SK-N-SH (cell line): ENCODE results near the gene CDC14B. TPM values are rescaled to one million over a fixed set of nuclear protein-coding genes. Genes with fewer than 3 reads are reported as not detected.

Source experiments
- CTCF ChIA-PET: fragments of 300-600, 350-600 bp; formaldehyde crosslinking; extraction: SDS; loops from one replicate; lab custom pipeline; 2021; lab: Yijun Ruan, JAX
- POLR2A ChIA-PET: fragments of 350-600 bp; sonication (Branson Sonifier 250); formaldehyde crosslinking; extraction: SDS; loops from one replicate; lab custom pipeline; 2020; ENCODE audit warnings: antibody characterized with exemption, inconsistent platforms; lab: Yijun Ruan, JAX
- DNase-seq: peaks from one replicate; pipeline ENCODE4 v3.0.0; 2012
- H2AFZ ChIP-seq: fragments of 200-600 bp; sonication (generic); 2 replicates; pipeline ENCODE4 v1.8.1; 2016; ENCODE audit warnings: antibody characterized with exemption, mild to moderate bottlenecking, low read depth
- H3F3A ChIP-seq: fragments of 200-600 bp; sonication (generic); replicated peaks from 2 replicates; pipeline ENCODE3; 2016; ENCODE audit warnings: antibody characterized with exemption, mild to moderate bottlenecking; ENCODE audit not compliant: insufficient read depth
- H3K27ac ChIP-seq, 2 experiments: fragments of 200-500 bp in 1 of 2; fragments of 200-600 bp in 1 of 2; sonication (Bioruptor generic) in 1 of 2; sonication (generic), shearing (Covaris generic) in 1 of 2; 2 replicates each; pipeline versions ENCODE4 v1.5.1 to v1.6.1; 2014 to 2016; ENCODE audit warnings: low read depth in 2 of 2, inconsistent platforms in 1 of 2, low read length in 1 of 2, mild to moderate bottlenecking in 1 of 2, mixed read lengths in 1 of 2
- H3K27me3 ChIP-seq: fragments of 200-600 bp; sonication (generic), shearing (Covaris generic); 2 replicates; pipeline ENCODE4 v1.6.1; 2016; ENCODE audit warnings: mixed run types; ENCODE audit not compliant: insufficient read depth
- H3K36me3 ChIP-seq, 2 experiments: fragments of 200-500 bp in 1 of 2; fragments of 200-600 bp in 1 of 2; sonication (Bioruptor generic) in 1 of 2; sonication (generic) in 1 of 2; replicated peaks in 1 of 2; 2 replicates each; pipeline versions ENCODE3 to v1.5.1; 2014 to 2016; ENCODE audit warnings: low read length in 1 of 2, mild to moderate bottlenecking in 1 of 2; ENCODE audit not compliant: insufficient read depth in 2 of 2, control insufficient read depth in 1 of 2
- H3K4me1 ChIP-seq, 2 experiments: fragments of 200-500 bp in 1 of 2; fragments of 200-600 bp in 1 of 2; sonication (Bioruptor generic) in 1 of 2; sonication (generic), shearing (Covaris generic) in 1 of 2; 2 replicates each; pipeline versions ENCODE4 v1.5.1 to v1.6.1; 2014 to 2016; ENCODE audit warnings: low read depth in 1 of 2, low read length in 1 of 2, mixed run types in 1 of 2; ENCODE audit not compliant: insufficient read depth in 2 of 2, control insufficient read depth in 1 of 2
- H3K4me2 ChIP-seq: fragments of 200-600 bp; sonication (generic), shearing (Covaris generic); 2 replicates; pipeline ENCODE4 v1.6.1; 2017; ENCODE audit warnings: mixed run types
- H3K4me3 ChIP-seq, 2 experiments: fragments of 200-500 bp in 1 of 2; fragments of 200-600 bp in 1 of 2; sonication (Bioruptor generic) in 1 of 2; sonication (generic), shearing (Covaris generic) in 1 of 2; 2 replicates each; pipeline versions ENCODE4 v1.5.1 to v1.8.1; 2014 to 2016; ENCODE audit warnings: low read depth in 2 of 2, inconsistent platforms in 1 of 2, low read length in 1 of 2, mild to moderate bottlenecking in 1 of 2, mixed read lengths in 1 of 2, moderate library complexity in 1 of 2
- H3K79me2 ChIP-seq: fragments of 200-600 bp; sonication (generic); 2 replicates; pipeline ENCODE4 v1.8.1; 2017; ENCODE audit warnings: mild to moderate bottlenecking; ENCODE audit not compliant: insufficient read depth
- H3K9ac ChIP-seq: fragments of 200-600 bp; sonication (generic); 2 replicates; pipeline ENCODE4 v1.6.1; 2017; ENCODE audit warnings: mixed run types
- H3K9me2 ChIP-seq: fragments of 200-600 bp; sonication (generic); 2 replicates; pipeline ENCODE4 v1.6.1; 2017; ENCODE audit warnings: mixed run types
- H3K9me3 ChIP-seq: fragments of 200-600 bp; sonication (generic); 2 replicates; pipeline ENCODE4 v1.6.1; 2017; ENCODE audit warnings: mixed run types, mild to moderate bottlenecking, moderate library complexity
- H4K20me1 ChIP-seq: fragments of 200-600 bp; sonication (generic); 2 replicates; pipeline ENCODE4 v1.6.1; 2017; ENCODE audit warnings: mild to moderate bottlenecking, mixed run types; ENCODE audit not compliant: insufficient read depth
- EP300 ChIP-seq, 2 experiments: IDR thresholded peaks; 2 replicates each; pipeline versions ENCODE4 v1.4.0 to v1.6.1; 2012; ENCODE audit warnings: borderline replicate concordance in 1 of 2, low read depth in 1 of 2, low read length in 1 of 2
- EZH2phosphoT487 ChIP-seq: fragments of 200-600 bp; sonication (generic); IDR thresholded peaks from 2 replicates; pipeline ENCODE4 v1.6.1; 2017; ENCODE audit warnings: low read depth, mixed run types, mild to moderate bottlenecking, antibody characterized with exemption, moderate library complexity, borderline replicate concordance
- FOSL2 ChIP-seq: IDR thresholded peaks from 2 replicates; pipeline ENCODE4 v1.4.0; 2012; ENCODE audit warnings: low read depth, mild to moderate bottlenecking, moderate library complexity, borderline replicate concordance
- FOXJ3 ChIP-seq: sonication (generic); formaldehyde crosslinking; IDR thresholded peaks from 2 replicates; pipeline ENCODE4 v1.5.1; 2020; ENCODE audit warnings: mild to moderate bottlenecking, missing genetic modification reagents
- GATA2 ChIP-seq: sonication (generic); formaldehyde crosslinking; IDR thresholded peaks from 2 replicates; pipeline ENCODE4 v1.5.0; 2020; ENCODE audit warnings: mild to moderate bottlenecking, missing genetic modification reagents
- JUND ChIP-seq: IDR thresholded peaks from 2 replicates; pipeline ENCODE4 v1.4.0; 2012
- MEF2A ChIP-seq: IDR thresholded peaks from 2 replicates; pipeline ENCODE4 v1.4.0; 2012; ENCODE audit warnings: low read depth, borderline replicate concordance
- MXI1 ChIP-seq: IDR thresholded peaks from 2 replicates; pipeline ENCODE4 v1.6.1; 2012; ENCODE audit warnings: mild to moderate bottlenecking, low read depth, low read length, improper control_type of control experiment
- NFIC ChIP-seq: IDR thresholded peaks from 2 replicates; pipeline ENCODE4 v1.4.0; 2012; ENCODE audit warnings: borderline replicate concordance
- NRF1 ChIP-seq: IDR thresholded peaks from 2 replicates; pipeline ENCODE4 v1.6.1; 2012; ENCODE audit warnings: low read depth, mild to moderate bottlenecking, low read length
- RXRA ChIP-seq: IDR thresholded peaks from 2 replicates; pipeline ENCODE4 v1.4.0; 2012; ENCODE audit warnings: low read depth, mild to moderate bottlenecking, borderline replicate concordance
- SIN3A ChIP-seq: IDR thresholded peaks from 2 replicates; pipeline ENCODE4 v1.6.1; 2012; ENCODE audit warnings: low read depth, mild to moderate bottlenecking, low read length, moderate library complexity, borderline replicate concordance
- TAF1 ChIP-seq: IDR thresholded peaks from 2 replicates; pipeline ENCODE4 v1.6.1; 2012; ENCODE audit warnings: low read depth, mild to moderate bottlenecking, low read length, moderate library complexity, borderline replicate concordance
- TCF12 ChIP-seq: IDR thresholded peaks from 2 replicates; pipeline ENCODE4 v1.4.0; 2012
- TEAD4 ChIP-seq: IDR thresholded peaks from 2 replicates; pipeline ENCODE4 v1.4.0; 2012; ENCODE audit warnings: mild to moderate bottlenecking, borderline replicate concordance; ENCODE audit not compliant: insufficient read depth
- YY1 ChIP-seq: IDR thresholded peaks from 2 replicates; pipeline ENCODE4 v1.4.0; 2012; ENCODE audit warnings: low read depth, mild to moderate bottlenecking
- WGBS: methylation state at CpG from one replicate; pipeline ENCODE4 v1.1.6; 2017; ENCODE audit warnings: low lambda C conversion rate; 5-methylcytosine and 5-hydroxymethylcytosine counted together
- polyA plus RNA-seq, 3 experiments: library from polyadenylated mRNA; depleted of rRNA; stranded (reverse); fragments of >200 nt; gene quantifications; 2 replicates each; pipeline ENCODE4 v1.2.3, GENCODE V29; 2012
- TF ChIP-seq, protein P1 (sequence below): IDR thresholded peaks from 2 replicates; pipeline ENCODE4 v1.4.0; 2012; ENCODE audit warnings: low read depth, borderline replicate concordance
- TF ChIP-seq, protein P2 (sequence below): fragments of 150-350 bp; IDR thresholded peaks from 2 replicates; pipeline ENCODE4 v1.6.1; 2016; ENCODE audit warnings: mild to moderate bottlenecking, low read depth, low read length
- TF ChIP-seq, protein P3 (sequence below): fragments of 150-350 bp; IDR thresholded peaks from 2 replicates; pipeline ENCODE4 v1.6.1; 2017; ENCODE audit warnings: antibody characterized with exemption, low read length, low read depth, borderline replicate concordance
- TF ChIP-seq, protein P4 (sequence below): IDR thresholded peaks from 2 replicates; pipeline ENCODE4 v1.6.1; 2012; ENCODE audit warnings: mild to moderate bottlenecking, low read depth, low read length, moderate library complexity

CDC14B gene
- polyA plus RNA-seq, 1 of the 3 experiments (the other 2 are of a cell fraction): 10.1 TPM

DNA sequence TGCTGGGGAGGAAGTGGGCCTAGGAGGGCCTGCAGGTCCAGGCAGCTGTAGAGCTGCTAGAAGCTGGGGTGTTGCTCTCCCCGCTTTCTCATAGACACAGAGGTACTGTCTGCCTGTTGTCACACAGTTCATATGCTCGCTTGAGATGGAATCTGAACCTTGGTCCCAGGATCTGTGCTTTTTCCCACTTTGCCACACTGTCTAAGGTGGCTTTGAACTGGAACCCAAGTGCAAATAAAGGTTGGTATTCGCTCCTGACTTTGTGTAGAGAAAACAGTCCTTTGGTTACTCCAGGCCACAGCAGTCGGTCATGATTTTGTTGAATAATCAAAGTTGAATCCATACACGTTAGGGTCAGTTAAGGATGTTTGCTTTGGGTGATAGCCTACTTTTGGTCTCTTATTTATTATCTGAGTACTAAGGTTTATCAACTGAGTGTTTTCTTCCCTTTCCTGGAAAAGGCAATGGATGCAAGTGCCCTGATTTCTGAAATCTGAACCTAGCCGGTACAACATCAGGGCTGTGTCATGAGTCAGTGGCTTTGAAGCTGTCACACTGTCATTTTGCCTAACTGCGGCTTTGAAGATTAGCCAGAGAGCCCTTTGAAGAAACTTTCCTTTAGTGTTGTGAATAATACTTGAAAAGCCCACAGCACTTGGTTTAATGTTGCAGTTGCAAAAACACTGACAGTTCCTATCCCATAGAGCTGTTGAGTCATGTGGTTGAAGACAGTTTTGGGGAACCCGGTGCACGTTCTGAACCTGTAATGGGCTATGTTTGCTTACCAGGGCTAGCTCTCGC lies 128.4 kb downstream of the CDC14B start:
- H3K36me3 ChIP-seq: peaks cover 41 to 43% of the 10 kb centered on the region in 2 experiments
- no peak for DNase-seq
- peaks cover 3% of the 10 kb centered on the region; the same call in 1 of the 2 replicates for H3K79me2 ChIP-seq
- no peaks in the 10 kb centered on the region for H4K20me1 ChIP-seq
- WGBS: 93% methylated on average over 7 of the region's 10 CpGs
- H3K4me1 ChIP-seq: peaks cover 8 to 13% of the 10 kb centered on the region in 2 experiments
- POLR2A ChIA-PET: no interaction called here
- TF ChIP-seq YY1 (no peak), FOSL2 (no peak), JUND (no peak), MXI1 (no peak), SIN3A (no peak), EZH2phosphoT487 (no peak), TCF12 (no peak), GATA2 (CRISPR knock-in tag) (no peak), NRF1 (no peak), RXRA (no peak), EP300 (IDR thresholded peaks at IDR 0.05; ENCODE audit: borderline replicate concordance in 1 of 2, low read depth in 1 of 2, low read length in 1 of 2) (no peak), FOXJ3 (CRISPR knock-in tag) (no peak), TEAD4 (no peak), TAF1 (no peak), MEF2A (no peak), NFIC (no peak)
- TF ChIP-seq, protein P1, sequence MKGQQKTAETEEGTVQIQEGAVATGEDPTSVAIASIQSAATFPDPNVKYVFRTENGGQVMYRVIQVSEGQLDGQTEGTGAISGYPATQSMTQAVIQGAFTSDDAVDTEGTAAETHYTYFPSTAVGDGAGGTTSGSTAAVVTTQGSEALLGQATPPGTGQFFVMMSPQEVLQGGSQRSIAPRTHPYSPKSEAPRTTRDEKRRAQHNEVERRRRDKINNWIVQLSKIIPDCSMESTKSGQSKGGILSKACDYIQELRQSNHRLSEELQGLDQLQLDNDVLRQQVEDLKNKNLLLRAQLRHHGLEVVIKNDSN: no peak
- TF ChIP-seq, protein P2, sequence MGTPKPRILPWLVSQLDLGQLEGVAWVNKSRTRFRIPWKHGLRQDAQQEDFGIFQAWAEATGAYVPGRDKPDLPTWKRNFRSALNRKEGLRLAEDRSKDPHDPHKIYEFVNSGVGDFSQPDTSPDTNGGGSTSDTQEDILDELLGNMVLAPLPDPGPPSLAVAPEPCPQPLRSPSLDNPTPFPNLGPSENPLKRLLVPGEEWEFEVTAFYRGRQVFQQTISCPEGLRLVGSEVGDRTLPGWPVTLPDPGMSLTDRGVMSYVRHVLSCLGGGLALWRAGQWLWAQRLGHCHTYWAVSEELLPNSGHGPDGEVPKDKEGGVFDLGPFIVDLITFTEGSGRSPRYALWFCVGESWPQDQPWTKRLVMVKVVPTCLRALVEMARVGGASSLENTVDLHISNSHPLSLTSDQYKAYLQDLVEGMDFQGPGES: no peak
- TF ChIP-seq, protein P3, sequence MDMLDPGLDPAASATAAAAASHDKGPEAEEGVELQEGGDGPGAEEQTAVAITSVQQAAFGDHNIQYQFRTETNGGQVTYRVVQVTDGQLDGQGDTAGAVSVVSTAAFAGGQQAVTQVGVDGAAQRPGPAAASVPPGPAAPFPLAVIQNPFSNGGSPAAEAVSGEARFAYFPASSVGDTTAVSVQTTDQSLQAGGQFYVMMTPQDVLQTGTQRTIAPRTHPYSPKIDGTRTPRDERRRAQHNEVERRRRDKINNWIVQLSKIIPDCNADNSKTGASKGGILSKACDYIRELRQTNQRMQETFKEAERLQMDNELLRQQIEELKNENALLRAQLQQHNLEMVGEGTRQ: no peak
- TF ChIP-seq, protein P4, sequence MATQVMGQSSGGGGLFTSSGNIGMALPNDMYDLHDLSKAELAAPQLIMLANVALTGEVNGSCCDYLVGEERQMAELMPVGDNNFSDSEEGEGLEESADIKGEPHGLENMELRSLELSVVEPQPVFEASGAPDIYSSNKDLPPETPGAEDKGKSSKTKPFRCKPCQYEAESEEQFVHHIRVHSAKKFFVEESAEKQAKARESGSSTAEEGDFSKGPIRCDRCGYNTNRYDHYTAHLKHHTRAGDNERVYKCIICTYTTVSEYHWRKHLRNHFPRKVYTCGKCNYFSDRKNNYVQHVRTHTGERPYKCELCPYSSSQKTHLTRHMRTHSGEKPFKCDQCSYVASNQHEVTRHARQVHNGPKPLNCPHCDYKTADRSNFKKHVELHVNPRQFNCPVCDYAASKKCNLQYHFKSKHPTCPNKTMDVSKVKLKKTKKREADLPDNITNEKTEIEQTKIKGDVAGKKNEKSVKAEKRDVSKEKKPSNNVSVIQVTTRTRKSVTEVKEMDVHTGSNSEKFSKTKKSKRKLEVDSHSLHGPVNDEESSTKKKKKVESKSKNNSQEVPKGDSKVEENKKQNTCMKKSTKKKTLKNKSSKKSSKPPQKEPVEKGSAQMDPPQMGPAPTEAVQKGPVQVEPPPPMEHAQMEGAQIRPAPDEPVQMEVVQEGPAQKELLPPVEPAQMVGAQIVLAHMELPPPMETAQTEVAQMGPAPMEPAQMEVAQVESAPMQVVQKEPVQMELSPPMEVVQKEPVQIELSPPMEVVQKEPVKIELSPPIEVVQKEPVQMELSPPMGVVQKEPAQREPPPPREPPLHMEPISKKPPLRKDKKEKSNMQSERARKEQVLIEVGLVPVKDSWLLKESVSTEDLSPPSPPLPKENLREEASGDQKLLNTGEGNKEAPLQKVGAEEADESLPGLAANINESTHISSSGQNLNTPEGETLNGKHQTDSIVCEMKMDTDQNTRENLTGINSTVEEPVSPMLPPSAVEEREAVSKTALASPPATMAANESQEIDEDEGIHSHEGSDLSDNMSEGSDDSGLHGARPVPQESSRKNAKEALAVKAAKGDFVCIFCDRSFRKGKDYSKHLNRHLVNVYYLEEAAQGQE: no peak
- TF ChIP-seq, all 33 proteins: peak for 0
- Histone ChIP-seq H3K9me2 (no peaks in the 10 kb centered on the region), H2AFZ (no peak overlapping the region), H3K9me3 (no peaks in the 10 kb centered on the region), H3K27ac (no peak overlapping the region), H3F3A (peaks cover 4% of the 10 kb centered on the region), H3K4me3 (no peak overlapping the region), H3K27me3 (no peaks in the 10 kb centered on the region), H3K4me2 (no peak overlapping the region), H3K9ac (no peak overlapping the region)
- CTCF ChIA-PET: no interaction called here
